ENCODE data around the gene HADHA.
"Not testable (repeated sequence)": the region's sequence is repeated elsewhere in the genome, so short reads cannot be mapped to it uniquely, and the experiment has no call there.

HADHA gene

DNA sequence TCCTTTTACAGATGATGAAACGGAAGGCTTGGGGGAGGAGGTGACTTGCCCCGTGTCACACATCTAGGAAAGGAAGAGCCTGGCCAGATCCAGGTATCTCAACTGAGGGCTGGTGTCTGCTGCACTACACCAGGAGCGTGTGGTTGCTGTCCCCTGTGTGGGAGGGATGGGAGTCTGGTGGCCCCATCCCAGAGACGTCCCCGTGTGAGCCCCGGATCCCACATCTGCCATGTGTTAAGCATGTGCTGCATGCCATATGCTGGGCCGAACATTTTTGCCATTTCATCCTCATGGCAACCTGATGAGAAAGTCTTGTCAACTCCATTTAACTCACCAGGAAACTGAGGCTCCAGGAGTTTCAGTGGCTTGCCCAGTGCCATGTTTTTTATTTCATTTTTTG is 67.3 kb downstream of the HADHA start:
- no peak for DNase-seq (ENCODE audit: insufficient read length, low spot score)
- FAIRE-seq: no peak

GRCh38 chr2:26176279-26176615 is 68.2 kb downstream of the HADHA start:
- DNase-seq (ENCODE audit: insufficient read length, low spot score): no peak
- FAIRE-seq: no peak

- DNase-seq (ENCODE audit: insufficient read length, low spot score) (no peak), FAIRE-seq (no peak)
Measured at GRCh38 chr2:26175466-26176278, 68.8 kb downstream of the HADHA start.

- DNase-seq (ENCODE audit: insufficient read length, low spot score): no peak
- no peak for FAIRE-seq
Measured at GRCh38 chr2:26174691-26175465, 69.6 kb downstream of the HADHA start.

- DNase-seq (ENCODE audit: insufficient read length, low spot score): no peak
- FAIRE-seq: no peak
Measured at GRCh38 chr2:26173776-26174482, 70.5 kb downstream of the HADHA start.

DNA sequence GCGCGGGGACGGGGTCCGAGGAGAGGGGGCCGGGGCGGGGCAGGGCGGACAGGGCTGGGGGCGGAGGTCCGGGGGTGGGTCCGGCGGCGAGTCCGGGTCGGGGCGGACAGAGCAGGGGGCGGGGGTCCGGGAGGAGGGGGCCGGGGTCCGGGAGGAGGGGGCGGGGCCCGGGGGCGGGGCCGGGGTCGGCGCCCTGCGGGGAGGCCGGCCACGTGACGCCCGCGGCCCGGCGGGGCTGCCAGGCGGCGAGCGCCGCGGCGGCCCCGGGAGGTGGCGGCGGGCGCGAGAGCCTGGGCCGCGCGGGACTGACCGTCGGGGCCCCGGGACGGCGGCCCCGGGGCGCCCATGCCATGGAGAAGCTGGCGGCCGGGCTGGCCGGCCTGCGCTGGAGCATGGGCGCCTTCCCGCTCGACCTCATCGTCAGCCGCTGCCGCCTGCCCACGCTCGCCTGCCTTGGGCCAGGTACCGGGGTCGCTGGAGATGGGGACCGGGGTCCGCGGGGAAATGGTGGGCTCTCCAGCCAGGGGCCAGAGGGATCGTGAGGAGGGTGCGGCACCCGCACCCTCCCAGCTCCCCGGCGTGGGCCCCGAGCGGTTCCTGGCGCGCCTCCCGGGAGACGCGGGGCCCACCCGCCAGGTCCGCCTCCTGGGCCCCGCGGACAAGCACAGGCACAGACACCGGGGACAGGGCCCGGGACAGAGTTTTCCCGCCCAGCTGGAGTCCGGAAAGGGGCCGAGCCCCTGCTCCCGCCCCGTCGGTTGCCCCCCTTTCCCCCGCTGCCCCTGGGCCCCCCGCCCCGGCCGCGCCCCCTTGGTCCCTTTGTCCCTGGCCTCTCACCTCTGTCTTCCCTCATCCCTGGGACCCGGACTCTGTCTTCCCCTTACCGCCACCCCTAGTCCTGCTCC is 71.3 kb downstream of the HADHA start, which contains the start of gene GAREM2:
GAREM2 (plus strand) TSS at position 218 of the 905 bp plus-strand sequence; CDS start at position 351, 133 bp downstream.
- DNase-seq (ENCODE audit: insufficient read length, low spot score) (no peak), FAIRE-seq (no peak)

- no peak for FAIRE-seq
- DNase-seq (ENCODE audit: insufficient read length, low spot score): no peak
Measured at GRCh38 chr2:26172189-26172870, 72.1 kb downstream of the HADHA start.

GRCh38 chr2:26170795-26171194 is 73.6 kb downstream of the HADHA start:
- DNase-seq (ENCODE audit: insufficient read length, low spot score) (no peak), FAIRE-seq (no peak)

GRCh38 chr2:26169681-26170414 is 74.6 kb downstream of the HADHA start:
- no peak for DNase-seq (ENCODE audit: insufficient read length, low spot score)
- no peak for FAIRE-seq

DNA sequence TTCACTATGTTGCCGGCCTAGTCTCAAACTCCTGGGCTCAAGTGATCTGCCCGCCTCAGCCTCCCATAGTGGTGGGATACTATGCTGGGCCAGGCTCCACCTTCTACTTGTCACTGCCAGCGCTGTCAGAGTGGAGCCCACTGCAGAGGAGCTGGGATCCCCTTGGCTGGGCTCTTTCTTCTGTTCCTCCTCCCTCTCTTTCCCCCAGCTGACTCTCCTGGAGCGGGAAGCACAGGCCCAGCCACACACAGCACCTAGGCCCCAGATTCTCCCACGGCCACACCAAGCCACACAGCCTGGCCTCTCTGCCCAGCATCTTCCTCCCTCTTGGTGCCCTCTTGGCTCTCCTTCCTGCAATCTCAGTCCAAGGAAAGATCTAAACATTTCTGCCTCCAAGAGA is 75.2 kb downstream of the HADHA start:
- FAIRE-seq (no peak), DNase-seq (ENCODE audit: insufficient read length, low spot score) (no peak)

DNA sequence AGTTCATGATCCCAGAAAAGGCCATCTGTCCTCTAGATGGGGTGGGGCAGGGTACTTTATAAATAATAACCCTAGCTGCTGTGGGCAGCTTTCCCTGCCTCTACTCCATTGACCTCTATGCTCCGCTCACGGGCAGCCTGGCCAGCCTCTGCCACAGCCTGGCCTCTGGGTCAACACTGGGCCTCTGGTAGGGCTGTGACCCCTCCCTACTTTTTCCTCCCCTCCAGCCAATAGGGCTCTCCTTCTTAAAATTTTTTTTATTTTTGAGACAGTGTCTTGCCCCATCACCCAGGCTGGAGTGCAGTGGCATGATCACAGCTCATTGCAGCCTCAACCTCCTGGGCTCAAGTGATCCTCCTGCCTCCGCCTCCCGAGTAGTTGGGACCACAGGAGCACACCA is 75.6 kb downstream of the HADHA start:
- FAIRE-seq (no peak), DNase-seq (ENCODE audit: insufficient read length, low spot score) (no peak)

DNA sequence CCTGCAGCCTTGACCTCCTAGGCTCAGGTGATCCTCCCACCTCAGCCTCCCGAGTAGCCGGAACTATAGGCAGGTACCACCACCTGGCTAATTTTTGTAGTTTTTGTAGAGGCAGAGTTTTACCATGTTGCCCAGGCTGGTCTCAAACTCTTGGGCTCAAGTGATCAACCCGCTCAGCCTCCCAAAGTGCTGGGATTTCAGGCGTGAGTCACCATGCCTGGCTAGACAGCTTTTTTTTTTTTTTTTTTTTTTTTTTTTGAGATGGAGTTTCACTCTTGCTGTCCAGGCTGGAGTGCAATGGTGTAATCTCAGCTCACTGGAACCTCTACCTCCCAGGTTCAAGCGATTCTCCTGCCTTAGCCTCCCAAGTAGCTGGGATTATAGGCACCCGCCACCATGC is 77.9 kb downstream of the HADHA start:
- not testable (repeated sequence) for DNase-seq (ENCODE audit: insufficient read length, low spot score); FAIRE-seq

GRCh38 chr2:26165403-26165802 is 79.0 kb downstream of the HADHA start:
- FAIRE-seq (no peak), DNase-seq (ENCODE audit: insufficient read length, low spot score) (no peak)

GRCh38 chr2:26164641-26165211 is 79.7 kb downstream of the HADHA start:
- no peak for FAIRE-seq
- no peak for DNase-seq (ENCODE audit: insufficient read length, low spot score)

GRCh38 chr2:26164231-26164630 is 80.2 kb downstream of the HADHA start:
- no peak for DNase-seq (ENCODE audit: insufficient read length, low spot score)
- FAIRE-seq: no peak

GRCh38 chr2:26162963-26163362 is 81.5 kb downstream of the HADHA start:
- no peak for FAIRE-seq

GRCh38 chr2:26161926-26162325 is 82.5 kb downstream of the HADHA start:
- FAIRE-seq (no peak), DNase-seq (ENCODE audit: insufficient read length, low spot score) (no peak)

More at GRCh38 chr2:26162963-26163362, 81.5 kb downstream of the HADHA start:
- no peak for DNase-seq (ENCODE audit: insufficient read length, low spot score)

DNA sequence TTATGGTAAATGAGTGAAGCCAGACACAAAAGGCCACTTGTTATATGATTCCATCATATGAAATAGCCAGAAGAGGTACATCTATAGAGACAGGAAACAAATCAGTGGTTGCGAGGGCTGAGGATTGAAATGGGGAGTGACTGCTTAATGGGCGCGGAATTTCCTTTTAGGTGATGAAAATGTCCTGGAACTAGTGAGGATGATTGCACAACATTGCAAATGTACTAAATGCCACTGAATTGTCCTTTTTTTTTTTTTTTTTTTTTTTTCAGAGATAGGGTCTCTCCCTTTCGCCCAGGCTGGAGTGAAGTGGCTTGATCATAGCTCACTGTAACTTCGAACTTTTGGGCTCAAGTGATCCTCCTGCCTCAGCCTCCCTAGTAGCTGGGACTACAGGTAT is 86.9 kb downstream of the HADHA start:
- no peak for DNase-seq (ENCODE audit: insufficient read length, low spot score)
- FAIRE-seq: no peak

GRCh38 chr2:26150243-26150642 is 94.2 kb downstream of the HADHA start:
- DNase-seq (ENCODE audit: insufficient read length, low spot score) (no peak), FAIRE-seq (no peak)

All from GM19239 (cell line).